ENCODE measurements around the gene DBR1. TPM values are rescaled to one million over a fixed set of nuclear protein-coding genes. Genes with fewer than 3 reads are reported as not detected.

DBR1 gene
- total RNA-seq, 1 donor from 2014 or later = 15.7 TPM

DNA sequence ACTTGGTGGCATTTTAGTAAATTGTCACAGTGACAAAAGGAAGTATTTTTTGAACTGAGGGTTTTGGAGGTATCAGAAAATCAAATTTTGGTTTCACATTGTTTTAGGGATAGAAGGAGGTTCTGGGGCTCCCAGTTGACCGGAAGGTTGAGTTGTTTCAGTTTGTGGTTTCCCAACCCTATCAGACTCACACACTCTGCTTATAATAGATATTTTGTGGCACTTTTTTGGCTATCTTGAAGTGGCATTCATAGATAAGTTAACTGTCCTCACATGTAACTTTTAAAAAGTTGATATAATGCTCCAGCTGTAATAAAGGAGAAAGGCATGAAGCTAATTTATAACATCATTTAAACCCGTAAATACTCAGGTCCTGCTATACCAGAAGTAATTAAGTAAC, 25.1 kb upstream of the DBR1 start:
- H3K4me1 Mint-ChIP-seq (ENCODE audit: unreplicated experiment) = no peaks in the 10 kb centered on the region
- no peaks in the 10 kb centered on the region for H3K9me3 Mint-ChIP-seq (ENCODE audit: unreplicated experiment)
- H3K27ac Mint-ChIP-seq (ENCODE audit: unreplicated experiment) = no peak overlapping the region
- no peaks in the 10 kb centered on the region for H3K36me3 Mint-ChIP-seq (ENCODE audit: low read depth, unreplicated experiment)
- DNase-seq (ENCODE audit: low spot score) = no peak
- H3K27me3 Mint-ChIP-seq (ENCODE audit: unreplicated experiment) = no peaks in the 10 kb centered on the region
- TF ChIP-seq CTCF (IDR thresholded peaks at IDR 0.05; ENCODE audit: unreplicated experiment) = no peak
- no peak overlapping the region for H3K4me3 Mint-ChIP-seq (ENCODE audit: unreplicated experiment)

DNA sequence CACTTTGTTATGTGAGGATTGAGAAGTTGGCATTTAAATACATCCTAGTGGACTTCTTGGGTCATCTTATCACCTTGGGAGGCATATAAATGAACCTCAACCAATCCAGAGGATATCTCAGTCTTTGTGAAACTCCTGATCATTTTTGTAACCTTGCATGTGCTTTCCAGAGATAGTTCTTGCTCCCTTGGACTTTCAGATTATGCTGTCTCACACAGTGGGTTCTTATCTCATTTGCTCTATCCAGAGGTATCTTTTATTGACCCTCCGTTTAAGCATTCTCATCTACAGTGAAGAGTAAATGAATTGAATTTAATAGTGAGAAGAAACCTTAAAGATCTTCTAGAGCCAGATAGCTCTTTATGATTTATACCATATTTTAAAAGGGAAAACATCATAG, 22.8 kb upstream of the DBR1 start:
- Mint-ChIP-seq H3K36me3 (ENCODE audit: low read depth, unreplicated experiment) (no peaks in the 10 kb centered on the region), H3K27me3 (ENCODE audit: unreplicated experiment) (no peaks in the 10 kb centered on the region), H3K9me3 (ENCODE audit: unreplicated experiment) (no peaks in the 10 kb centered on the region), H3K4me3 (ENCODE audit: unreplicated experiment) (no peak overlapping the region), H3K27ac (ENCODE audit: unreplicated experiment) (no peak overlapping the region), H3K4me1 (ENCODE audit: unreplicated experiment) (no peaks in the 10 kb centered on the region)
- TF ChIP-seq CTCF (IDR thresholded peaks at IDR 0.05; ENCODE audit: unreplicated experiment) = no peak
- no peak for DNase-seq (ENCODE audit: low spot score)

DNA sequence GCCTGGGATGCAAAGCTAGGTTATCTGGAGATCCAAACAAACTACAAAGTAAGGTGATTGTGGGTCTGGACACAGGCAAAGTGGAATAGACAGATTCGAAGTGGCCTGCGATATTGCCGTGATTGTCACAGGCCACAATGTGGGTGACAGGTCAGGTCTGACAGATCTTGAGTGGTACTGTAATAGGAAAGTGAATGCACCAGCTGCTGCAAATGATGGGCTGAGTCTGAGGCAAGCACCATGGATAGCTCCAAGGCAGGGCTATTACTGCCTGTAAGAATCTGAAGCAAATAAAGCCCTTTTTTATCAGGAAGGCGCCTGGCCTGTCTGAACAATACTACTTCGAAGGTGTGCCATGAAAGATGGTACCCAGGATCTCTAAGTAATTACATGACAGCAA, 22.3 kb upstream of the DBR1 start:
- Mint-ChIP-seq H3K27me3 (ENCODE audit: unreplicated experiment) (no peaks in the 10 kb centered on the region), H3K4me3 (ENCODE audit: unreplicated experiment) (no peak overlapping the region), H3K4me1 (ENCODE audit: unreplicated experiment) (no peaks in the 10 kb centered on the region), H3K27ac (ENCODE audit: unreplicated experiment) (no peak overlapping the region), H3K36me3 (ENCODE audit: low read depth, unreplicated experiment) (no peaks in the 10 kb centered on the region), H3K9me3 (ENCODE audit: unreplicated experiment) (no peaks in the 10 kb centered on the region)
- TF ChIP-seq CTCF (IDR thresholded peaks at IDR 0.05; ENCODE audit: unreplicated experiment) = no peak
- DNase-seq (ENCODE audit: low spot score) = peak; percentile 42

GRCh38 chr3:138196023-138196422, 21.3 kb upstream of the DBR1 start:
- H3K9me3 Mint-ChIP-seq (ENCODE audit: unreplicated experiment) = no peaks in the 10 kb centered on the region
- no peaks in the 10 kb centered on the region for H3K27me3 Mint-ChIP-seq (ENCODE audit: unreplicated experiment)
- DNase-seq (ENCODE audit: low spot score) = no peak
- H3K27ac Mint-ChIP-seq (ENCODE audit: unreplicated experiment) = no peak overlapping the region
- H3K36me3 Mint-ChIP-seq (ENCODE audit: low read depth, unreplicated experiment) = no peaks in the 10 kb centered on the region
- H3K4me3 Mint-ChIP-seq (ENCODE audit: unreplicated experiment) = no peak overlapping the region
- no peaks in the 10 kb centered on the region for H3K4me1 Mint-ChIP-seq (ENCODE audit: unreplicated experiment)
- no peak for TF ChIP-seq CTCF (IDR thresholded peaks at IDR 0.05; ENCODE audit: unreplicated experiment)

- TF ChIP-seq CTCF (IDR thresholded peaks at IDR 0.05; ENCODE audit: unreplicated experiment) = no peak
- no peaks in the 10 kb centered on the region for H3K4me1 Mint-ChIP-seq (ENCODE audit: unreplicated experiment)
- H3K27ac Mint-ChIP-seq (ENCODE audit: unreplicated experiment) = no peak overlapping the region
- no peaks in the 10 kb centered on the region for H3K27me3 Mint-ChIP-seq (ENCODE audit: unreplicated experiment)
- H3K4me3 Mint-ChIP-seq (ENCODE audit: unreplicated experiment) = no peak overlapping the region
- no peaks in the 10 kb centered on the region for H3K36me3 Mint-ChIP-seq (ENCODE audit: low read depth, unreplicated experiment)
- no peak for DNase-seq (ENCODE audit: low spot score)
- no peaks in the 10 kb centered on the region for H3K9me3 Mint-ChIP-seq (ENCODE audit: unreplicated experiment)
Measured at GRCh38 chr3:138195481-138195880, 20.8 kb upstream of the DBR1 start.

Data from endothelial cell (in vitro differentiated cells).